ENCODE results near the gene SAXO1. TPM values are rescaled to one million over a fixed set of nuclear protein-coding genes. Genes with fewer than 3 reads are reported as not detected.

Gene SAXO1
- total RNA-seq, 1 donor, result 0.18 TPM

- TF ChIP-seq CTCF (IDR thresholded peaks at IDR 0.05; ENCODE audit: insufficient read depth, low read length), result no peak
- DNase-seq (ENCODE audit: low read depth), result no peak
- H3K4me3 ChIP-seq (ENCODE audit: low read depth, low read length), result no peak overlapping the region
Observed at GRCh38 chr9:18989865-18990264, 43.1 kb downstream of the SAXO1 start.

GRCh38 chr9:18989097-18989496, 43.9 kb downstream of the SAXO1 start:
- no peak for TF ChIP-seq CTCF (IDR thresholded peaks at IDR 0.05; ENCODE audit: insufficient read depth, low read length)
- H3K4me3 ChIP-seq (ENCODE audit: low read depth, low read length), result no peak overlapping the region
- no peak for DNase-seq (ENCODE audit: low read depth)

- H3K4me3 ChIP-seq (ENCODE audit: low read depth, low read length), result no peak overlapping the region
- no peak for DNase-seq (ENCODE audit: low read depth)
- TF ChIP-seq CTCF (IDR thresholded peaks at IDR 0.05; ENCODE audit: insufficient read depth, low read length), result no peak
Observed at GRCh38 chr9:18988003-18988402, 45.0 kb downstream of the SAXO1 start.

- DNase-seq (ENCODE audit: low read depth), result no peak
- no peak overlapping the region for H3K4me3 ChIP-seq (ENCODE audit: low read depth, low read length)
- TF ChIP-seq CTCF (IDR thresholded peaks at IDR 0.05; ENCODE audit: insufficient read depth, low read length), result no peak
Observed at GRCh38 chr9:18985996-18986395, 47.0 kb downstream of the SAXO1 start.

- DNase-seq (ENCODE audit: low read depth), result peak; percentile 42
- TF ChIP-seq CTCF (IDR thresholded peaks at IDR 0.05; ENCODE audit: insufficient read depth, low read length), result no peak
- H3K4me3 ChIP-seq (ENCODE audit: low read depth, low read length), result no peak overlapping the region
Observed at GRCh38 chr9:18985464-18985951, 47.5 kb downstream of the SAXO1 start.

GRCh38 chr9:18982262-18982620, 50.8 kb downstream of the SAXO1 start:
- DNase-seq (ENCODE audit: low read depth), result no peak
- H3K4me3 ChIP-seq (ENCODE audit: low read depth, low read length), result no peak overlapping the region
- TF ChIP-seq CTCF (IDR thresholded peaks at IDR 0.05; ENCODE audit: insufficient read depth, low read length), result no peak
